ENCODE measurements around the gene LUC7L2.
"Not testable (repeated sequence)": the region's sequence is repeated elsewhere in the genome, so short reads cannot be mapped to it uniquely, and the experiment has no call there.

Gene LUC7L2

DNA sequence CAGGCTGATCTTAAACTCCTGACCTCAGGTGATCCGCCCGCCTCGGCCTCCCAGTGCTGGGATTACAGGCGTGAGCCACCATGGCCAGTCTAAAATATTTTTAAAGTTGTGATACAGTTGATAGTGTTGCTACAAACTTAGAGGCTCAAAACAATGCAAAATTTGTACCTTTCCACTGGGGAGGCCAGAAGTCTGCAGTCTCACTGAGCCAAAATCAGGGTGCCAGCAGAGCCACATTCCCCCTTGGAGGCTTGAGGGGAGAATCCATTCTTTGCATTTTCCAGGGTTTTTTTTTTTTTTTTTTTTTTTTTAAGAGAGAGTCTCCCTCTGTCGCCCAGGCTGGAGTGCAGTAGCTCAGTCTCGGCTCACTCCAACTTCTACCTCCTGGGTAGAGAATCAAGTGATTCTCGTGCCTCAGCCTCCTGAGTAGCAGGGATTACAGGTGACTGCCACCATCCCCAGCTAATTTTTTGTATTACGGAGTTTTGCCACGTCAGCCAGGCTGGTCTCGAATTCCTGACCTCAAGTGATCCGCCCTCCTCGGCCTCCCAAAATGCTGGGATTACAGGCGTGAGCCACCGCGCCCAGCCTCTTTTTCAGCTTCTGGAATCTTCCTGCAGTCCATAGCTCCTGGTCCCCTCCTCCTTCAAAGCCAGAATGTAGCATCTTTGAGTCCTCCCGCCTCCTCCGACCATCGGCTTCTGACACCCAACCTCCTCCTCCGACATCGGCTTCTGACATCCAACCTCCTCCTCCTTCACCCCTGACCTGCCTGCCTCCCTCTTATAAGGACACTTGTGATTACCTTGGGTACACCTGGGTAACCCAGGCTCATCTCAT lies 86.6 kb downstream of the LUC7L2 start:
- DNase-seq (ENCODE audit: low read depth in 2 of 2, low spot score in 1 of 2) = no peak

DNA sequence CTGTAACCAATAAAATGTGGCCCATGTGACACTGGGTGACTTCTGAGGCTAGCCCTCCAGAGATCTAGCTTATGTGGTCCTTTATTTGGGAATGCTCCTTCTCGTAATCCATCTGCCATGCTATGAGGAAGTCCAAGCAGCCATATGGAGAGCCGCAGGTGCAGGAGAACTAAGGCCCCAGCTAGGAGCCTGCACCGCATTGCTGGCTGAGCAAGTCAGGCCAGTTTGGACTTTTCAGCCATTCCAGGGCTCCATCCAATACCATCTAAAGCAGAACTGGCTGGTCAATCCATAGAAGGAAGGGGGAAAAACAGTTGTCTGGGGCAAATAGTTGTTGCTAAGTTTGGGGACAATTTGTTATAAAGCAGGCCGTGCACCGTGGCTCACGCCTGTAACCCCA lies 91.2 kb downstream of the LUC7L2 start:
- no peak for DNase-seq (ENCODE audit: low read depth in 2 of 2, low spot score in 1 of 2)

DNA sequence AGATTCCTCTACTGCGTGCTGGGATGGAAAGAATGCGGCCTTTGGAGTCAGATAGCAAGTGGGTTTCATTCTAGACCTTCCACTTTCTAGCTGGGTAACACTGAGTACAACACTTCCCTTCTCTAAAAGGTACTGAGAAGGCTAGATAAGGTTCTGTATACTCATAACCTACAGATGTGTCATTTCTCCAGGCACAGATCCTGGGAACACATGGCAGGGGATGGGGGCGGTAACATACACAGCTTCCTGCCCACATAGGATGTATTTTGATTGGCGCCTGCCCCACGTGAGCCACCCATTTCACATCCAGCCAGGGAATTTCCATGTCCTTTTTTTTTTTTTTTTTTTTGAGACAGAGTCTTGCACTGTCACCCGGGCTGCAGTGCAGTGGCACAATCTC lies 91.9 kb downstream of the LUC7L2 start:
- no peak for DNase-seq (ENCODE audit: low read depth in 2 of 2, low spot score in 1 of 2)

DNA sequence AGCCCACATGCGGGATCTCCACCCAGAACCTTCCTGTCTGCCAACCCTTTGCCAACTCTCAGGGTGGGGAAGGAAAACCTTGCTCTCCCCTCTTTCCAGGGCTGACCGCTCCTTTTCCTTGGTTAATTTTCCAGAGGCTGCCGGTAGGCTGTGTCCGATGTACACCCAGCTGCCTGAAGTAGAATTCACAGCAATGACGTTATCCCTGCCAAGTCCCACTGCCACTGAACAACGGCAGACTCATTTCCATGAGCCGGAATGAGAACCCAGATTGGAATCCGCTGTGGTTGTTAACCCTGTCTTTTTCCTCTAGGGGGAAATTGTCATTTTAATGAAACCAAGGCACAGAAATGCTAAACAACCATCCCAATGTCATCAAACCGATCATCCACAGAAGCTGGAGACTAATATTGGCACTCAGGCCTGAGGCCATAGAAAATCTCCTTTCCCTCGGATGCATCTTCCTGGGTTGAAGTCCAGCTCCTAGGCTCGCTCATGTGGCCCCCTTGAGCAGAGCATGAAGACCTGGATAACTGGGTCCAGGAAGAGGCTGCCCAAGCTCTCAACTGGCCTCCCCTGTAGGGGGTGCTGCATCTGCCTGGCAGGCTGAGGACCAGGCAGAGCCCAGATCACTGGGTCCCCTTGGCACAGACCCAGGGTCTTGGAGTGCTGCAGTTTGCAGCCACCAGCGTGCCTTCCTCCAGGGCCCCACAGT lies 93.4 kb downstream of the LUC7L2 start:
- no peak for DNase-seq (ENCODE audit: low read depth in 2 of 2, low spot score in 1 of 2)

DNA sequence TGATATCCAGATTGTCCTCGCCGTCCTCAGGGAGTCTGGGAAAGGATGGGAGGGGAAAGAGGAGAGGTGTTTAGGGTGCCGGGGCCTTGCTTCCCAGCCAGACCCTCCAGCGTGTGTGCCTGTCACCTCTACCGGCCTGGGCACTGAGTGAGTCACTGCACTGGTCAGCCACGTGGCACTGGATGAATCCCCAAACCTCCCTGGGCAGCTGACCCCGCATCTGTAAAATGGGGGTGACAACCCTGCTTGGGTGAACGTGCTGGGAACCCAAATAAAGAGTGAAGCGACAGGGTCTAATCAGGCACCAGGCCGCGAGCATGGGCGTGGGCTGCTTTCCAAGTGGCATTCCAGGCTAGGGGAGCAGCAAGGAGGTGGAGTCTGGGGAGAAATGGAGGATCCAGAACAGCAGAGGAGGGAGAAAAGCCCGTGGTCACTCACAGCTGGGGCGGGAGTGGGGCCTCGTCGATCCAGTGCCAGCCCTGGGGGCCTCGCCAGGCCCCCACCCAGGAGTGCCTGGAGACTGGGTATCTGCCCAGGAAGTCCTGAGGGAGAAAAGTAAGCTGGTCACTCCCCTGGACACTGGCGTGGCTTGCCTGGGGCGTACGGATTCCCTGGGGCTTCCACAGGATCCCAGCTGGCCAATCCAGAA lies 94.1 kb downstream of the LUC7L2 start:
- DNase-seq (ENCODE audit: low read depth in 2 of 2, low spot score in 1 of 2) = no peak

DNA sequence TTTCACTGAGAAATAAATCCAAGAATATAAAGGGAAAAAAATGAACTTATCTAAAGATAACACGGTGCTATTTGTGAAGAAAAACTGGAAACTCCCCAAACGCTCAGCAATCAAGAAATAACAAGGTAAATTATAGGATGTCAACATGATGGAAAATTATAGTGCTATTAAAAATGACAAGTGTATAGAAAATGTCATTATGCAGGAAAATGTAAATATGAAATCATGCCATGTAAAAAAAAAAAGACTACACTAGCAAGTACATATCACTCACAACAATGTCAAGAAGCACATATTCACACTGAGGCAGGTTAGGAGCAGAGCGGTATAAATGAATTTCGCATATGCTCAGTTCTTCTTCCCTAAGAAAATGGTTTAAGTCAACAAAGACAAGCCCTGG lies 96.1 kb downstream of the LUC7L2 start:
- DNase-seq (ENCODE audit: low read depth in 2 of 2, low spot score in 1 of 2) = no peak

DNA sequence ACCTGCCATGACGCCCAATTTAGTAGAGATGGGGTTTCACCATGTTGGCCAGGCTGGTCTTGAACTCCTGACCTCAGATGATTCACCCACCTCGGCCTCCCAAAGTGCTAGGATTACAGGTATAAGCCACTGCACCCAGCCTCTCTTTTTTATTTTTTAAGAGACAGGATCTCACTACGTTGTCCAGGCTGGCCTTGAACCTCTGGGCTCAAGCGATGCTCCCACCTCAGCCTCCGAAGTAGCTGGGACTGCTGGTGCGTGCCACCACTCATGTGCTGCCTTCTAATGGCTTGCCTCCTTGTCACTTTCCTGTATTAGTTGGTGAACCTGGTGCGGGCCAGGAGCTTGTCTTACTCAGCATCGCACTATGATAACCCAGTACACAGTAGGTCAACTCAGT lies 96.8 kb downstream of the LUC7L2 start:
- no peak for DNase-seq (ENCODE audit: low read depth in 2 of 2, low spot score in 1 of 2)

DNA sequence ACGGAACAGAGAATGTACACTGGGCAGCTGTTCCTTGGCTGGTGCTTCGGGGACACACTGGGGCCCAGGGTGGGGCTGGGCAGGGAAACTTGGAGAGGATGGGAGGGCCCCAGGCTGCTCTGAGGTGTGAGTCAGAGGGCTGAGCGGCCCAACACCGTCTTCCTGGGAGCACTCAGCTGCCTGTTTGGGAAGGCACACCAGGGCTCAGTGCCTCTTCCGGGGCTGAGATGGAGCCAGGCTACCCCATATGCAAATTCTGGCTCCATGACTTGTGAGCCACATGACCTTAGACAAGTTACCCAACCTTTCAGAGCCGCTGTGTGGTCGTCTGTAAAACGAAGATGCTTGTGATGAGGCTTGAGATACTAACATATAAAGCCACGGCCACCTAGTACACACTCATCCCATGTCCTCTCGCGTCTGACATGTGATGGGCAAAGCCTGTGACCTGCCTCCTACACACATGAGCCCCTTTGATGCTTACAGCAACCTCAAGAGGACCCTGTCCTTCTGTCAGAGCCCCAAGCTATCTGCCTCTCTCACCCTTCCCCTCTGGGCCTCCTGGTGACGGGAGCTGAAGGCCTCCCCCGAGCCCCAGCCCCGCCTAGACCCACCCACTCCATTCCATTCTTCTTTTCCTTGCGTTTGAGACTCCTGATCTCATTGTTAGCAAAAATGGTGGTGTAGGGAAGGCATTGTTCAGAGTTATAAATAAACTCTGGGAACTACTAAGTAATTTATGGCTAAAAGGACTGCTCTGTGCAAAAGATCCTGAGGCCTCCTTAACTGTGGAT lies 97.7 kb downstream of the LUC7L2 start:
- no peak for DNase-seq (ENCODE audit: low read depth in 2 of 2, low spot score in 1 of 2)

DNA sequence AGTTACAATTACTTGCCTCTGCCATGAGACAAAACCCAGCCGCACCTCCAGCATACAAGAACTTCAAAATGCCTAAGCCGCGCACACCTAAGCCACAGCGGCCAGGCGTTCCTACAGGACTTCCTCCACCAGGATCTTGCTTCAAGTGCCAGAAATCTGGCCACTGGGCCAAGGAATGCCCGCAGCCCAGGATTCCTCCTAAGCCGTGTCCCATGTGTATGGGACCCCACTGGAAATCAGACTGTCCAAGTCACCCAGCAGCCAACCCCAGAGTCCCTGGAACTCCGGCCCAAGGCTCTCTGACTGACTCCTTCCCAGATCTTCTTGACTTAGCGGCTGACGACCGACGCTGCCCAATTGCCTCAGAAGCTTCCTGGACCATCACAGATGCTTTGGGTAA lies 103.7 kb downstream of the LUC7L2 start:
- DNase-seq (ENCODE audit: low read depth in 2 of 2, low spot score in 1 of 2) = not testable (repeated sequence)

DNA sequence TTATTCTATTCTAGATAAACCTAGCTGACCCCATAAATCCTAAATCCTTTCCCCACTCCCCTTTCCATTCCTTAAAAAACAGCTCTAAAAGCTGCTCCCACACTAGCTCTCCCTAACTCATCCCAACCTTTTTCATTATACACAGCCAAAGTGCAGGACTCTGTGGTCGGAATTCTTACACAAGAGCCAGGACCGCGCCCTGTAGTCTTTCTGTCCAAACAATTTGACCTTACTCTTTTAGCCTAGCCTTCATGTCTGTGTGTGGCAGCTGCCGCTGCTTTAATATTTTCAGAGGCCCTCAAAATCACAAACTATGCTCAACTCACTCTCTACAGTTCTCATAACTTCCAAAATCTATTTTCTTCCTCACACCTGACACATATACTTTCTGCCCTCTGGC lies 104.8 kb downstream of the LUC7L2 start:
- DNase-seq (ENCODE audit: low read depth in 2 of 2, low spot score in 1 of 2) = not testable (repeated sequence)

DNA sequence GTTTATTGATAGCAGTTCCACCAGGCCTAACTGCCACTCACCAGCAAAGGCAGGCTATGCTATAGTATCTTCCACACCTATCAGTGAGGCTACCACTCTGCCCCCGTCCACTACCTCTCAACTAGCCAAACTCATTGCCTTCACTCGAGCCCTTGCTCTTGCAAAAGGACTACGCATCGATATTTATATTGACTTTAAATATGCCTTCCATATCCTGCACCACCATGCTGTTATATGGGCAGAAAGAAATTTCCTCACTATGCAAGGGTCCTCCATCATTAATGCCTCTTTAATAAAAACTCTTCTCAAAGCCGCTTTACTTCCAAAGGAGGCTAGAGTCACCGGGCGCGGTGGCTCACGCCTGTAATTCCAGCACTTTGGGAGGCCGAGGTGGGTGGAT lies 105.4 kb downstream of the LUC7L2 start:
- DNase-seq (ENCODE audit: low read depth in 2 of 2, low spot score in 1 of 2) = not testable (repeated sequence)

DNA sequence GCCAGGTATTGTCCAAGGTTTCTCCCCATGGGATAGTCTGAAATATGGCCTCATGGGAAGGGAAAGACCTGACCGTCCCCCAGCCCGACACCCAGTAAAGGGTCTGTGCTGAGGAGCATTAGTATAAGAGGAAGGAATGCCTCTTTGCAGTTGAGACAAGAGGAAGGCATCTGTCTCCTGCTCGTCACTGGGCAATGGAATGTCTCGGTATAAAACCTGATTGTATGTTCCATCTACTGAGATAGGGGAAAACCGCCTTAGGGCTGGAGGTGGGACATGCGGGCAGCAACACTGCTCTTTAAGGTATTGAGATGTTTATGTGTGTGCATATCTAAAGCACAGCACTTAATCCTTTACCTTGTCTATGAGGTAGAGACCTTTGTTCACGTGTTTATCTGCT lies 108.0 kb downstream of the LUC7L2 start:
- not testable (repeated sequence) for DNase-seq (ENCODE audit: low read depth in 2 of 2, low spot score in 1 of 2)

DNA sequence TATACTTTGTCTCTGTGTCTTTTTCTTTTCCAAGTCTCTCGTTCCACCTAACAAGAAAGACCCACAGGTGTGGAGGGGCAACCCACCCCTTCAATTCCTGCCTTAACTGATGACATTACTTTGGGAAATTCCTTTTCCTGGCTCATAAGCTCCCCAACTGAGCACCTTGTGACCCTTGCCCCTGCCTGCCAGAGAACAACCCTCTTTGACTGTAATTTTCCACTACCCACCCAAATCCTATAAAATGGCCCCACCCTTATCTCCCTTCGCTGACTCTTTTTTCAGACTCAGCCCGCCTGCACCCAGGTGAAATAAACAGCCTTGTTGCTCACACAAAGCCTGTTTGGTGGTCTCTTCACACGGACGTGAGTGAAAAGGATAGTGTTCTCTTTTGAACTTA lies 108.6 kb downstream of the LUC7L2 start:
- not testable (repeated sequence) for DNase-seq (ENCODE audit: low read depth in 2 of 2, low spot score in 1 of 2)

DNA sequence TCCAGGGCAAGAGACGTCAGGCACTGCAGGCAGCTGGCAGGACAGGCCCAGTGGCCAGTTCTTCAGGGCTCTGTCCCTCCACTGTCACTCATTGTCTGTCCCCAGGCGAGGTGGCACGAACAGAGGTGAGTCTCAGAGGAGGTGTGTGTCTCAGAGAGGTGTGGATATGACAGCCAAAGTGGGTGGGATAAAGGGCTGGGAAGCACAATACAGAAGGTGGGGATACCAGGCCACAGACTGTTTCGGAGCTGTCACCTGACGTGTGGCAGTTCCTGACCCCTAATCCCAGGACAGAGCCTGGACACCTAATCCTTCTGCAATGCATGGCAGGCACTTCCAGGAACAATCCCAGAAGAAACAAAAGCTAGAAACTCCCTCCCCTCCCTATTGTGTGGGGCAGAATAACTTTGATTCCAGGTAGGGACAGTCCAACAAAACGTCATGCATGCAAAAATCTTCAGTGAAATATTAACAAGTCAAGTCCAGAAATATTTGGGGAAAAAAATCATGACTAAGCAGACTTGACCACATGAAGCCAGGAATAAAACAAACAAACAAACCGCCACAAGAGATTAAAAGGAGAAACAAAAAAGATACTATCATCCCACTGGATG lies 112.2 kb downstream of the LUC7L2 start:
- DNase-seq (ENCODE audit: low read depth in 2 of 2, low spot score in 1 of 2) = no peak
